Neural progenitor cell (in vitro differentiated cells): ENCODE measurements around the gene SCMH1.

Source experiments
- CTCF ChIP-seq: fragments of 200-600 bp; sonication (generic); IDR thresholded peaks from 2 replicates; pipeline ENCODE4 v1.5.1; 2017; ENCODE audit warnings: antibody characterized with exemption, mild to moderate bottlenecking
- EZH2 ChIP-seq: fragments of 200-600 bp; sonication (generic); IDR thresholded peaks from 2 replicates; pipeline ENCODE4 v1.6.1; 2017; ENCODE audit warnings: antibody characterized with exemption, mild to moderate bottlenecking, moderate library complexity
- EZH2phosphoT487 ChIP-seq: fragments of 200-600 bp; sonication (generic); IDR thresholded peaks from 2 replicates; pipeline ENCODE4 v1.6.1; 2017; ENCODE audit warnings: antibody characterized with exemption

- TF ChIP-seq CTCF (no peak), EZH2 (no peak), EZH2phosphoT487 (no peak)
These were observed 92.5 kb downstream of the SCMH1 start for GRCh38 chr1:41149570-41149969.
